Mammary epithelial cell (primary cell): ENCODE data around the gene RPS6KA3.

ENCODE experiments used
- EZH2 ChIP-seq: IDR thresholded peaks from 2 replicates; pipeline ENCODE4 v1.6.1; 2012; ENCODE audit warnings: low read length, inconsistent platforms, borderline replicate concordance
- TF ChIP-seq, protein P1 (sequence below), 2 donors: IDR thresholded peaks in 1 of 2; conservative IDR thresholded peaks in 1 of 2; 2 replicates each; pipeline ENCODE4 v1.5.1; 2011 to 2012; ENCODE audit warnings: inconsistent platforms in 2 of 2, low read length in 2 of 2, mild to moderate bottlenecking in 2 of 2, control low read depth in 1 of 2, low read depth in 1 of 2; ENCODE audit not compliant: insufficient read depth in 1 of 2; ENCODE audit errors: extremely low read depth in 1 of 2

DNA sequence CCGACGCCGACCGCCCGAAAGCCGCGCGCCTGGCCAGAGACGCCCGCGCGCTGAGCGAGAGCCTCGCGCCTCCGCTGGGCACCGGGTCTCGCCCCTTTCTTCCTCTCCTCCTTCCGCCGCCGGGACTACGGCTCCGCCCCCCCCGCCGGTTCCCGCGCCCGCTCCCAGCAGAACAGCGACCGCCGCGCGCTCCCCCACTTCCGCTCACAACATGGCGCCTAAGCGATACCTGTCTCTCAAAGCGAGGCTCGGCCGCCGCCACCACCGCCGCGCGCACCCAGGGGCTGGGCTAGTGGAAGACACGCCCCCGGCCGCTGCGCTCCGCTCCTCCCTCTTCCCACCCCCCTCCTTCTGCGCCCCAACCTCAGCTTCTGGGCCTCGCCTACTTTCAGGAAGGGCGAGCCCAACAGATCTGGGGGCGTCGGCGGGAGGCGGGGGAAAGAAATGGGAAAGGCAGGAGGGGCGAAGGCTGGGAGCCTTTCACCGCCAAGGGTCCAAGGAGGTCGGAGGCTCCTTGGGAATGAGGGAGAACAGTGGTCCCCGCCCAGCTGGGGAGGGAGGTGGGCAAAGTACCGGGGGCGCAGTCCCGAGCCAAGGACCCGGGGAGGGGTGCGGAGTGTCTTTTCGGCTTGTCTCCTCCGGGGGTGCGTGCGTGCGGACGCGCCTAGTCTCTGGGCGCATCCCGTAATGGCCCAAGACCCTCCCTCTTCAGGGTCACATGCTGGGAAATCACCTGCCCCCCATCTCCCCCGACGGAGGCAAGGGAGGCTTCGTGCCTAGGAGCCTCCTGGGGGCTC lies at the start of gene RPS6KA3:
- TF ChIP-seq, protein P1, sequence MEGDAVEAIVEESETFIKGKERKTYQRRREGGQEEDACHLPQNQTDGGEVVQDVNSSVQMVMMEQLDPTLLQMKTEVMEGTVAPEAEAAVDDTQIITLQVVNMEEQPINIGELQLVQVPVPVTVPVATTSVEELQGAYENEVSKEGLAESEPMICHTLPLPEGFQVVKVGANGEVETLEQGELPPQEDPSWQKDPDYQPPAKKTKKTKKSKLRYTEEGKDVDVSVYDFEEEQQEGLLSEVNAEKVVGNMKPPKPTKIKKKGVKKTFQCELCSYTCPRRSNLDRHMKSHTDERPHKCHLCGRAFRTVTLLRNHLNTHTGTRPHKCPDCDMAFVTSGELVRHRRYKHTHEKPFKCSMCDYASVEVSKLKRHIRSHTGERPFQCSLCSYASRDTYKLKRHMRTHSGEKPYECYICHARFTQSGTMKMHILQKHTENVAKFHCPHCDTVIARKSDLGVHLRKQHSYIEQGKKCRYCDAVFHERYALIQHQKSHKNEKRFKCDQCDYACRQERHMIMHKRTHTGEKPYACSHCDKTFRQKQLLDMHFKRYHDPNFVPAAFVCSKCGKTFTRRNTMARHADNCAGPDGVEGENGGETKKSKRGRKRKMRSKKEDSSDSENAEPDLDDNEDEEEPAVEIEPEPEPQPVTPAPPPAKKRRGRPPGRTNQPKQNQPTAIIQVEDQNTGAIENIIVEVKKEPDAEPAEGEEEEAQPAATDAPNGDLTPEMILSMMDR (conservative IDR thresholded peaks at IDR 0.05 in 1 of 2, IDR thresholded peaks at IDR 0.05 in 1 of 2; ENCODE audit: extremely low read depth in 1 of 2, insufficient read depth in 1 of 2, low read depth in 1 of 2, low read length in 2 of 2), result no peak
- no peak for TF ChIP-seq EZH2
